Measurements from ENCODE around the gene NFKBIB.

DNA sequence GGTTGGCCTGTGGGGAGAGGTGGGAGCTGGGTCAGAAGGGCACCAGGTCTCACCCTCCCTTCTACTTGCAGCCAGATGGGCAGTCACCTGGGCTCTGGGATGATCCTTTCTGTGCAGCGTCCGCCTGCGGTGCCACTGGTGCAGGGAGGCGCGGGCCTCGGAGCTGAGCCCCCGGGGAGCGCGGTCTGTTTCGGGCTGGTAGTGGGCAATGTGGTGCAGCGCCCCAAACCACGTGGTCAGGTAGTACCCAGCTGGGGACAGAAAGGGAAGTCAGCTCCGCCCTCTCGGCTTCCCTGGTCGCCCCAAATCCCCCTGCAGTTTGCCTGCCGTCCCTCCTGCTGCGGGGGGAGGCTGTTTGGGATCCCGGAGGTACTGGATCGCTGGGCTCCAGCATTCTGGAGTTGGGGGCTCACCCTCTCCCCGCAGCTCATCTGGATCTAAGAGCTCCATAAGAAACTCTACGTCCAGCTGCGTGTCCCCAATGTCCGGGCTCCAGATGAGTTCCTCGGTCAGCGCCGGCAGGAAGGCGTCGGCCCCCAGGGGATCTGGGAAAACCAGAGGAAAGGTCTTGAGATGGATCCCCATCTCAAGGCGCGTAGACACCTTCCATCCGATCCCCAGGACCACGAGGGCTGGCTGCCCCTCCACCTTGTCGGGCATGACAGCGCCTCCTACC is 30.5 kb upstream of the NFKBIB start:
- TF ChIP-seq EP300 (IDR thresholded peaks at IDR 0.05; ENCODE audit: low read depth): no peak
- TF ChIP-seq, protein P1, sequence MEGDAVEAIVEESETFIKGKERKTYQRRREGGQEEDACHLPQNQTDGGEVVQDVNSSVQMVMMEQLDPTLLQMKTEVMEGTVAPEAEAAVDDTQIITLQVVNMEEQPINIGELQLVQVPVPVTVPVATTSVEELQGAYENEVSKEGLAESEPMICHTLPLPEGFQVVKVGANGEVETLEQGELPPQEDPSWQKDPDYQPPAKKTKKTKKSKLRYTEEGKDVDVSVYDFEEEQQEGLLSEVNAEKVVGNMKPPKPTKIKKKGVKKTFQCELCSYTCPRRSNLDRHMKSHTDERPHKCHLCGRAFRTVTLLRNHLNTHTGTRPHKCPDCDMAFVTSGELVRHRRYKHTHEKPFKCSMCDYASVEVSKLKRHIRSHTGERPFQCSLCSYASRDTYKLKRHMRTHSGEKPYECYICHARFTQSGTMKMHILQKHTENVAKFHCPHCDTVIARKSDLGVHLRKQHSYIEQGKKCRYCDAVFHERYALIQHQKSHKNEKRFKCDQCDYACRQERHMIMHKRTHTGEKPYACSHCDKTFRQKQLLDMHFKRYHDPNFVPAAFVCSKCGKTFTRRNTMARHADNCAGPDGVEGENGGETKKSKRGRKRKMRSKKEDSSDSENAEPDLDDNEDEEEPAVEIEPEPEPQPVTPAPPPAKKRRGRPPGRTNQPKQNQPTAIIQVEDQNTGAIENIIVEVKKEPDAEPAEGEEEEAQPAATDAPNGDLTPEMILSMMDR (IDR thresholded peaks at IDR 0.05): no peak
- TF ChIP-seq POLR2AphosphoS5 (IDR thresholded peaks at IDR 0.05): no peak
